H1 (cell line): Measurements from ENCODE around the gene IQCE. TPM values are rescaled to one million over a fixed set of nuclear protein-coding genes. Genes with fewer than 3 reads are reported as not detected.

ENCODE experiments used
- CTCF ChIA-PET: fragments of 300-600 bp; sonication (Branson Sonifier 250); formaldehyde crosslinking; loops from one replicate; lab custom pipeline; 2021; ENCODE audit not compliant: partially characterized antibody; lab: Charles Lee
- POLR2A ChIA-PET: fragments of 300-600 bp; sonication (Branson Sonifier 250); formaldehyde crosslinking; loops from one replicate; lab custom pipeline; 2021; ENCODE audit warnings: inconsistent platforms; ENCODE audit not compliant: partially characterized antibody; lab: Charles Lee
- DNase-seq, 2 experiments: peaks; one replicate each; pipeline versions ENCODE4 v3.0.0 to v3.0.0-alpha.2; 2010 to 2022; ENCODE audit warnings: low spot score in 2 of 2, low read depth in 1 of 2, mixed read lengths in 1 of 2
- FAIRE-seq: peaks from 2 replicates; lab custom pipeline; 2011; peaks lifted over from hg19 to GRCh38; lab: Jason Lieb, UNC
- H2AFZ ChIP-seq: 2 replicates; pipeline ENCODE4 v1.8.1; 2012; ENCODE audit warnings: low read length, inconsistent platforms
- H2AK5ac ChIP-seq: 2 replicates; pipeline ENCODE4 v1.6.1; 2013; ENCODE audit warnings: low read depth, low read length
- H2BK120ac ChIP-seq: replicated peaks from 2 replicates; pipeline ENCODE3; 2013; ENCODE audit warnings: low read depth, low read length, inconsistent platforms
- H2BK12ac ChIP-seq: 2 replicates; pipeline ENCODE4 v1.6.1; 2013; ENCODE audit warnings: low read depth, low read length
- H2BK15ac ChIP-seq: 2 replicates; pipeline ENCODE4 v1.6.1; 2013; ENCODE audit warnings: low read length
- H2BK20ac ChIP-seq: 2 replicates; pipeline ENCODE4 v1.6.1; 2013; ENCODE audit warnings: low read length
- H2BK5ac ChIP-seq: 2 replicates; pipeline ENCODE4 v1.6.1; 2013; ENCODE audit warnings: low read depth, low read length
- H3K14ac ChIP-seq: 2 replicates; pipeline ENCODE4 v1.6.1; 2013; ENCODE audit warnings: inconsistent platforms; ENCODE audit not compliant: insufficient read length
- H3K18ac ChIP-seq: 2 replicates; pipeline ENCODE4 v1.6.1; 2013; ENCODE audit warnings: low read length; ENCODE audit errors: extremely low read depth
- H3K23ac ChIP-seq: 2 replicates; pipeline ENCODE4 v1.6.1; 2013; ENCODE audit warnings: inconsistent platforms; ENCODE audit not compliant: insufficient read length
- H3K23me2 ChIP-seq: 2 replicates; pipeline ENCODE4 v1.6.1; 2013; ENCODE audit warnings: low read depth, low read length
- H3K27ac ChIP-seq: 2 replicates; pipeline ENCODE4 v1.6.1; 2011; ENCODE audit warnings: low read depth, low read length, inconsistent platforms
- H3K27me3 ChIP-seq, 4 experiments: replicated peaks in 1 of 4; 1 replicate in 1 of 4; 2 replicates in 3 of 4; pipeline versions ENCODE4 v1.6.1 to v1.8.1; 2011 to 2013; ENCODE audit warnings: low read length in 3 of 4, mild to moderate bottlenecking in 3 of 4, inconsistent platforms in 2 of 4, mixed read lengths in 2 of 4, moderate library complexity in 1 of 4; ENCODE audit not compliant: control insufficient read depth in 3 of 4, insufficient read depth in 3 of 4; ENCODE audit errors: extremely low read depth in 1 of 4
- H3K36me3 ChIP-seq, 4 experiments: 2 replicates each; pipeline versions ENCODE4 v1.6.1 to v1.8.1; 2011 to 2013; ENCODE audit warnings: mild to moderate bottlenecking in 4 of 4, low read length in 3 of 4, moderate library complexity in 2 of 4, control low read depth in 1 of 4, inconsistent platforms in 1 of 4; ENCODE audit not compliant: insufficient read depth in 4 of 4, control insufficient read depth in 2 of 4
- H3K4ac ChIP-seq: replicated peaks from 2 replicates; pipeline ENCODE3; 2013; ENCODE audit warnings: low read length, low read depth, mixed read lengths, inconsistent platforms; ENCODE audit not compliant: insufficient read length
- H3K4me1 ChIP-seq, 4 experiments: replicated peaks in 1 of 4; 1 replicate in 1 of 4; 2 replicates in 3 of 4; pipeline versions ENCODE4 v1.6.1 to v1.8.1; 2011 to 2013; ENCODE audit warnings: low read length in 3 of 4, inconsistent platforms in 2 of 4, mixed read lengths in 1 of 4; ENCODE audit not compliant: insufficient read depth in 4 of 4, control insufficient read depth in 3 of 4
- H3K4me2 ChIP-seq, 2 experiments: 2 replicates each; pipeline versions ENCODE4 v1.6.1 to v1.8.1; 2011 to 2013; ENCODE audit warnings: low read depth in 2 of 2, low read length in 2 of 2, control low read depth in 1 of 2, inconsistent platforms in 1 of 2, mild to moderate bottlenecking in 1 of 2; ENCODE audit not compliant: insufficient read depth in 1 of 2
- H3K4me3 ChIP-seq, 4 experiments: fragments of 200-600, 300-600 bp in 1 of 4; sonication (generic), shearing (Covaris generic), sonication (Bioruptor Twin) in 1 of 4; 2 replicates each; pipeline versions ENCODE4 v1.5.1 to v1.8.1; 2011 to 2016; ENCODE audit warnings: low read length in 4 of 4, low read depth in 3 of 4, control low read depth in 2 of 4, inconsistent platforms in 2 of 4, mild to moderate bottlenecking in 2 of 4, mixed read lengths in 1 of 4, moderate library complexity in 1 of 4; ENCODE audit not compliant: insufficient read depth in 2 of 4; ENCODE audit errors: extremely low read depth in 1 of 4
- H3K56ac ChIP-seq: replicated peaks from 2 replicates; pipeline ENCODE3; 2013; ENCODE audit warnings: low read depth, mild to moderate bottlenecking, mixed read lengths, low read length, inconsistent platforms; ENCODE audit not compliant: insufficient read length
- H3K79me1 ChIP-seq: 2 replicates; pipeline ENCODE4 v1.6.1; 2013; ENCODE audit warnings: low read depth, low read length, control low read depth
- H3K79me2 ChIP-seq, 2 experiments: 2 replicates each; pipeline versions ENCODE4 v1.6.1 to v1.8.1; 2012 to 2013; ENCODE audit warnings: low read length in 2 of 2, mild to moderate bottlenecking in 2 of 2, inconsistent platforms in 1 of 2; ENCODE audit not compliant: insufficient read depth in 2 of 2, control insufficient read depth in 1 of 2
- H3K9ac ChIP-seq, 4 experiments: replicated peaks in 1 of 4; 1 replicate in 1 of 4; 2 replicates in 3 of 4; pipeline versions ENCODE4 v1.6.1 to v1.8.1; 2011 to 2013; ENCODE audit warnings: low read depth in 3 of 4, low read length in 3 of 4, control low read depth in 2 of 4, mild to moderate bottlenecking in 2 of 4, moderate library complexity in 2 of 4, inconsistent platforms in 1 of 4; ENCODE audit errors: extremely low read depth in 1 of 4
- H3K9me3 ChIP-seq, 2 experiments: 2 replicates each; pipeline versions ENCODE4 v1.6.1 to v1.8.1; 2012 to 2013; ENCODE audit warnings: mild to moderate bottlenecking in 2 of 2, moderate library complexity in 2 of 2, control low read depth in 1 of 2, inconsistent platforms in 1 of 2, low read depth in 1 of 2, low read length in 1 of 2, mixed read lengths in 1 of 2; ENCODE audit not compliant: insufficient read depth in 2 of 2
- H4K20me1 ChIP-seq, 2 experiments: replicated peaks in 1 of 2; 2 replicates each; pipeline versions ENCODE3 to v1.8.1; 2011 to 2013; ENCODE audit warnings: inconsistent platforms in 2 of 2, low read length in 2 of 2, mild to moderate bottlenecking in 1 of 2; ENCODE audit not compliant: insufficient read depth in 2 of 2, control insufficient read depth in 1 of 2
- H4K5ac ChIP-seq: 2 replicates; pipeline ENCODE4 v1.6.1; 2013; ENCODE audit warnings: low read length, low read depth, mixed read lengths, inconsistent platforms; ENCODE audit not compliant: insufficient read length
- H4K8ac ChIP-seq: 2 replicates; pipeline ENCODE4 v1.8.0; 2013; ENCODE audit warnings: mild to moderate bottlenecking, moderate library complexity, low read length, inconsistent platforms; ENCODE audit not compliant: insufficient read depth; ENCODE audit errors: extremely low read depth
- H4K91ac ChIP-seq: replicated peaks from 2 replicates; pipeline ENCODE3; 2013; ENCODE audit warnings: low read length, mixed read lengths, inconsistent platforms; ENCODE audit not compliant: insufficient read length
- CTBP2 ChIP-seq: IDR thresholded peaks from 2 replicates; pipeline ENCODE4 v1.7.0; 2011; ENCODE audit warnings: borderline replicate concordance, mild to moderate bottlenecking, moderate library complexity, mixed read lengths, low read length; ENCODE audit not compliant: insufficient read depth, insufficient read length
- EGR1 ChIP-seq: IDR thresholded peaks from 2 replicates; pipeline ENCODE4 v1.6.1; 2011; ENCODE audit warnings: low read depth, low read length, borderline replicate concordance
- EP300 ChIP-seq, 2 experiments: IDR thresholded peaks; 1 replicate in 1 of 2; 2 replicates in 1 of 2; pipeline ENCODE4 v1.6.1; 2011 to 2012; ENCODE audit warnings: low read depth in 2 of 2, low read length in 2 of 2, mild to moderate bottlenecking in 2 of 2, borderline replicate concordance in 1 of 2, inconsistent platforms in 1 of 2, moderate library complexity in 1 of 2
- GABPA ChIP-seq: IDR thresholded peaks from 2 replicates; pipeline ENCODE4 v1.6.1; 2011; ENCODE audit warnings: mild to moderate bottlenecking, low read length, moderate library complexity, borderline replicate concordance; ENCODE audit not compliant: insufficient read depth
- HDAC2 ChIP-seq, 2 experiments: fragments of 300-600 bp in 1 of 2; sonication (generic) in 1 of 2; IDR thresholded peaks; 2 replicates each; pipeline ENCODE4 v1.6.1; 2011 to 2012; ENCODE audit warnings: low read depth in 2 of 2, low read length in 2 of 2, mild to moderate bottlenecking in 2 of 2, moderate library complexity in 2 of 2, borderline replicate concordance in 1 of 2, inconsistent platforms in 1 of 2
- RBBP5 ChIP-seq: IDR thresholded peaks from 2 replicates; pipeline ENCODE4 v1.7.1; 2012; ENCODE audit warnings: low read depth, mild to moderate bottlenecking, inconsistent platforms, low read length, moderate library complexity, borderline replicate concordance
- RXRA ChIP-seq: IDR thresholded peaks from 2 replicates; pipeline ENCODE4 v1.6.1; 2011; ENCODE audit warnings: low read depth, mild to moderate bottlenecking, low read length, moderate library complexity; ENCODE audit not compliant: insufficient read depth
- TAF1 ChIP-seq: IDR thresholded peaks from 2 replicates; pipeline ENCODE4 v1.6.1; 2011; ENCODE audit warnings: mild to moderate bottlenecking, low read depth, low read length
- TCF12 ChIP-seq: IDR thresholded peaks from 2 replicates; pipeline ENCODE4 v1.6.1; 2011; ENCODE audit warnings: low read depth, mild to moderate bottlenecking, low read length
- WGBS, 2 experiments: shearing (Covaris generic) in 1 of 2; methylation state at CpG; one replicate each; pipeline versions ENCODE4 v1.1.6 to v1.1.7; 2013 to 2015; ENCODE audit warnings: low lambda C conversion rate in 2 of 2, mixed read lengths in 2 of 2, inconsistent platforms in 1 of 2, low coverage in 1 of 2, missing lambda C conversion rate in 1 of 2; ENCODE audit not compliant: insufficient replicate concordance in 2 of 2, insufficient coverage in 1 of 2, insufficient read length in 1 of 2; ENCODE audit errors: extremely low coverage in 1 of 2, missing lambda C conversion rate in 1 of 2; 5-methylcytosine and 5-hydroxymethylcytosine counted together
- polyA plus RNA-seq, 7 experiments: library from polyadenylated mRNA; depleted of rRNA in 3 of 7; stranded (reverse) in 5 of 7; unstranded in 2 of 7; fragments of >200 nt in 5 of 7; fragments of 200-250 nt in 2 of 7; gene quantifications; 1 replicate in 5 of 7; 2 replicates in 1 of 7; 4 replicates in 1 of 7; pipeline versions ENCODE4 v1.2.1 to v1.2.3, GENCODE V29; 2011 to 2013; ENCODE audit warnings: missing spikeins in 2 of 7, mixed read lengths in 2 of 7
- total RNA-seq: library from RNA; stranded (reverse); fragmentation: NEBNext Ultra II Directional; extraction: Animal tissue kit (Norgen Biotek cat#: 25700); gene quantifications from 2 replicates; pipeline ENCODE4 v1.2.1, GENCODE V29; 2021
- TF ChIP-seq, protein P1 (sequence below): IDR thresholded peaks from 2 replicates; pipeline ENCODE4 v1.6.1; 2011; ENCODE audit warnings: low read length, improper control_type of control experiment

Gene IQCE
- total and polyA plus RNA-seq, 2 of the 8 experiments (the other 6 are each of a cell fraction or from before 2014, with no cell fraction given): 2.2 to 4.9 TPM

- H3K36me3 ChIP-seq: no peaks in the 10 kb centered on the region
- H3K79me1 ChIP-seq: no peaks in the 10 kb centered on the region
- H3K27ac ChIP-seq: no peak overlapping the region
- H3K4me3 ChIP-seq: no peak overlapping the region
- H3K9ac ChIP-seq: no peak overlapping the region
- H2BK120ac ChIP-seq: no peak overlapping the region
- no peak overlapping the region for H2BK12ac ChIP-seq
- no peak overlapping the region for H2BK5ac ChIP-seq
- H3K23ac ChIP-seq: no peak overlapping the region
- 91% methylated on average over 19 of the region's 54 CpGs; no CpG with 5 or more reads in 1 of the 2 experiments for WGBS, 2 experiments
- H3K79me2 ChIP-seq: no peaks in the 10 kb centered on the region
- H3K27me3 ChIP-seq: no peaks in the 10 kb centered on the region
- H4K20me1 ChIP-seq: no peaks in the 10 kb centered on the region
- peaks cover 0 to 11% (median 3%) of the 10 kb centered on the region in 4 experiments; a peak in 3 of 7 replicates for H3K4me1 ChIP-seq
- no peak overlapping the region for H3K14ac ChIP-seq
- no peak overlapping the region for H4K5ac ChIP-seq
- H3K4me2 ChIP-seq: no peak overlapping the region
- no peak overlapping the region for H3K18ac ChIP-seq
- POLR2A ChIA-PET: interaction anchor here (0.7 kb wide), 1 partner anchor 353 kb away, joined by 4 read pairs; no protein-coding TSS in a partner anchor
- H3K9me3 ChIP-seq: no peaks in the 10 kb centered on the region
- DNase-seq (no peak), FAIRE-seq (no peak)
- no peak overlapping the region for H3K56ac ChIP-seq
- CTCF ChIA-PET: interaction anchor here (0.7 to 2.5 kb wide), 7 partner anchors 11 to 96 kb away, joined by 3 to 13 read pairs (median 5); no protein-coding TSS in a partner anchor
- no peak overlapping the region for H2BK20ac ChIP-seq
- no peak overlapping the region for H2AFZ ChIP-seq
- no peaks in the 10 kb centered on the region; the same call in 1 of the 2 replicates for H3K23me2 ChIP-seq
- H2AK5ac ChIP-seq: no peak overlapping the region
- H2BK15ac ChIP-seq: no peak overlapping the region
- H3K4ac ChIP-seq: no peak overlapping the region
- no peak overlapping the region for H4K91ac ChIP-seq
- H4K8ac ChIP-seq: no peak overlapping the region
- no peak for TF ChIP-seq GABPA
- TF ChIP-seq, protein P1, sequence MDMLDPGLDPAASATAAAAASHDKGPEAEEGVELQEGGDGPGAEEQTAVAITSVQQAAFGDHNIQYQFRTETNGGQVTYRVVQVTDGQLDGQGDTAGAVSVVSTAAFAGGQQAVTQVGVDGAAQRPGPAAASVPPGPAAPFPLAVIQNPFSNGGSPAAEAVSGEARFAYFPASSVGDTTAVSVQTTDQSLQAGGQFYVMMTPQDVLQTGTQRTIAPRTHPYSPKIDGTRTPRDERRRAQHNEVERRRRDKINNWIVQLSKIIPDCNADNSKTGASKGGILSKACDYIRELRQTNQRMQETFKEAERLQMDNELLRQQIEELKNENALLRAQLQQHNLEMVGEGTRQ: no peak
- TF ChIP-seq RBBP5: no peak
- TF ChIP-seq TAF1: no peak
- no peak for TF ChIP-seq EGR1
- TF ChIP-seq EP300 (IDR thresholded peaks at IDR 0.05; ENCODE audit: borderline replicate concordance in 1 of 2, low read depth in 2 of 2, low read length in 2 of 2): no peak
- no peak for TF ChIP-seq HDAC2 (IDR thresholded peaks at IDR 0.05; ENCODE audit: borderline replicate concordance in 1 of 2, low read depth in 2 of 2, low read length in 2 of 2)
- no peak for TF ChIP-seq CTBP2
- no peak for TF ChIP-seq TCF12
- TF ChIP-seq RXRA: no peak
These were observed 25.2 kb downstream of the IQCE start for GRCh38 chr7:2583798-2584580.
